Esophagus squamous epithelium (tissue), 4 donors: Measurements from ENCODE around the gene ZBTB24.

ENCODE experiments used
- CTCF ChIP-seq, 6 experiments: fragments of 450-650 bp in 4 of 6; fragments of 200-600 bp in 2 of 6; sonication (generic) in 2 of 6; IDR thresholded peaks; one replicate each; pipeline ENCODE4 v1.5.1; 2016 to 2019; ENCODE audit warnings: antibody characterized with exemption in 6 of 6, mild to moderate bottlenecking in 4 of 6, moderate library complexity in 4 of 6
- POLR2A ChIP-seq, 4 donors: fragments of 450-650 bp; IDR thresholded peaks; one replicate each; pipeline ENCODE4 v1.6.1; 2017; ENCODE audit warnings: antibody characterized with exemption in 4 of 4, mild to moderate bottlenecking in 4 of 4, moderate library complexity in 3 of 4

- TF ChIP-seq CTCF (IDR thresholded peaks at IDR 0.05) (no peak), POLR2A (IDR thresholded peaks at IDR 0.05) (no peak)
These were observed 7.4 kb downstream of the ZBTB24 start for GRCh38 chr6:109475625-109476024.
